SU-DHL-6 (cell line): ENCODE results near the gene TIGD1.

Experiments
- CTCF ChIP-seq: fragments of 200-600 bp; sonication (generic); IDR thresholded peaks from one replicate; pipeline ENCODE4 v1.5.1; 2017; ENCODE audit warnings: antibody characterized with exemption, mild to moderate bottlenecking, low read length, moderate library complexity; ENCODE audit not compliant: insufficient read depth, poor library complexity, severe bottlenecking
- EZH2phosphoT487 ChIP-seq: fragments of 200-600 bp; sonication (generic), shearing (Covaris generic); conservative IDR thresholded peaks from 2 replicates; pipeline ENCODE4 v1.6.1; 2018; ENCODE audit warnings: mild to moderate bottlenecking, antibody characterized with exemption, low read length, moderate library complexity, mixed read lengths

GRCh38 chr2:232550354-232551249 is at the start of gene TIGD1, which contains the start of gene EIF4E2:
- no peak for TF ChIP-seq CTCF
- no peak for TF ChIP-seq EZH2phosphoT487
